HG03159 (cell line): Measurements from ENCODE around the gene ADCY2.
A peak's percentile ranks its signal among the peaks of the same experiment; 100 is the strongest.

ENCODE experiments used
- ATAC-seq: cut with Tn5 transposase; IDR thresholded peaks from one replicate; pipeline ENCODE4 v1.9.1; 2021; ENCODE audit warnings: mild to moderate bottlenecking, moderate library complexity; ENCODE audit not compliant: unreplicated experiment

Gene ADCY2

GRCh38 chr5:7815892-7816534, 420.1 kb downstream of the ADCY2 start:
- ATAC-seq = peak; percentile 92

- ATAC-seq = peak; percentile 25
These were observed 420.6 kb downstream of the ADCY2 start for GRCh38 chr5:7816535-7816901.

- ATAC-seq = no peak
These were observed 426.5 kb downstream of the ADCY2 start for GRCh38 chr5:7822449-7822848.

GRCh38 chr5:7823594-7823993, 427.7 kb downstream of the ADCY2 start:
- ATAC-seq = no peak

- no peak for ATAC-seq
These were observed 429.1 kb downstream of the ADCY2 start for GRCh38 chr5:7824995-7825394.

- ATAC-seq = no peak
These were observed 429.7 kb downstream of the ADCY2 start for GRCh38 chr5:7825630-7826029.

GRCh38 chr5:7827610-7828009, 431.7 kb downstream of the ADCY2 start:
- ATAC-seq = no peak

- ATAC-seq = no peak
These were observed 432.3 kb downstream of the ADCY2 start for GRCh38 chr5:7828269-7828668.

GRCh38 chr5:7834982-7835381, 439.0 kb downstream of the ADCY2 start:
- ATAC-seq = no peak

- ATAC-seq = no peak
These were observed 441.5 kb downstream of the ADCY2 start for GRCh38 chr5:7837403-7837802.

- ATAC-seq = no peak
These were observed 446.6 kb downstream of the ADCY2 start for GRCh38 chr5:7842531-7842930.

- ATAC-seq = no peak
These were observed 449.0 kb downstream of the ADCY2 start for GRCh38 chr5:7844901-7845300.

GRCh38 chr5:7845557-7845956, 449.6 kb downstream of the ADCY2 start:
- ATAC-seq = no peak

GRCh38 chr5:7846327-7846726, 450.4 kb downstream of the ADCY2 start:
- ATAC-seq = no peak

GRCh38 chr5:7848296-7848695, 452.4 kb downstream of the ADCY2 start:
- no peak for ATAC-seq

GRCh38 chr5:7849681-7850394, 453.9 kb downstream of the ADCY2 start:
- no peak for ATAC-seq

- no peak for ATAC-seq
These were observed 454.7 kb downstream of the ADCY2 start, which contains the start of gene CFAP90 for GRCh38 chr5:7850395-7851239. Gene CFAP90 (minus strand): TSS chr5:7851133. CDS start chr5:7851021, 112 bp downstream.

GRCh38 chr5:7851240-7851592, 455.3 kb downstream of the ADCY2 start:
- no peak for ATAC-seq

- no peak for ATAC-seq
These were observed 455.8 kb downstream of the ADCY2 start for GRCh38 chr5:7851617-7852289.

GRCh38 chr5:7852542-7852941, 456.6 kb downstream of the ADCY2 start:
- ATAC-seq = no peak

- ATAC-seq = no peak
These were observed 457.1 kb downstream of the ADCY2 start for GRCh38 chr5:7852988-7853387.
